K562 (cell line): ENCODE data around the gene ERG28.

Experiments used
- ATF2 ChIP-seq: sonication (generic); formaldehyde crosslinking; IDR thresholded peaks from 2 replicates; pipeline ENCODE4 v1.8.1; 2022; ENCODE audit warnings: missing genetic modification reagents
- BRF2 ChIP-seq: IDR thresholded peaks from 3 replicates; pipeline ENCODE4 v1.6.1; 2011; ENCODE audit warnings: borderline replicate concordance, mild to moderate bottlenecking; ENCODE audit not compliant: insufficient read length, insufficient read depth
- CREB1 ChIP-seq, 2 experiments: sonication (generic) in 1 of 2; formaldehyde crosslinking in 1 of 2; IDR thresholded peaks; 2 replicates each; pipeline versions ENCODE4 v1.6.1 to v1.8.0; 2012 to 2022; ENCODE audit warnings: inconsistent platforms in 1 of 2, mild to moderate bottlenecking in 1 of 2, missing genetic modification reagents in 1 of 2, moderate library complexity in 1 of 2
- DACH1 ChIP-seq: fragments of 450-650 bp; IDR thresholded peaks from 2 replicates; pipeline ENCODE4 v1.6.1; 2018; ENCODE audit not compliant: partially characterized antibody
- ESRRA ChIP-seq: fragments of 450-650 bp; IDR thresholded peaks from 2 replicates; pipeline ENCODE4 v1.6.1; 2014; ENCODE audit warnings: low read depth, mild to moderate bottlenecking, moderate library complexity, borderline replicate concordance
- PCBP1 ChIP-seq: fragments of 200-400 bp; formaldehyde crosslinking; IDR thresholded peaks from 2 replicates; pipeline ENCODE4 v1.6.1; 2018; ENCODE audit warnings: mild to moderate bottlenecking, low read depth, low read length; ENCODE audit not compliant: poor library complexity, severe bottlenecking
- RBFOX2 ChIP-seq: fragments of 200-400 bp; formaldehyde crosslinking; IDR thresholded peaks from 2 replicates; pipeline ENCODE4 v1.6.1; 2017; ENCODE audit warnings: low read depth, mild to moderate bottlenecking, low read length, moderate library complexity
- RFX7 ChIP-seq: fragments of 250-450 bp; sonication (Bioruptor Pico); IDR thresholded peaks from 2 replicates; pipeline ENCODE4 v1.5.1; 2021; ENCODE audit warnings: mild to moderate bottlenecking
- SPI1 ChIP-seq: IDR thresholded peaks from 2 replicates; pipeline ENCODE4 v1.6.1; 2011; ENCODE audit warnings: low read depth, low read length, control low read depth, borderline replicate concordance
- TCF7L2 ChIP-seq: fragments of 150-350 bp; IDR thresholded peaks from 2 replicates; pipeline ENCODE4 v1.6.1; 2016; ENCODE audit warnings: low read depth, mild to moderate bottlenecking, low read length, moderate library complexity
- TRIM28 ChIP-seq: fragments of 450-650 bp; IDR thresholded peaks from 2 replicates; pipeline ENCODE4 v1.6.1; 2017
- ZNF134 ChIP-seq: fragments of 250-450 bp; sonication (Bioruptor Pico); conservative IDR thresholded peaks from 2 replicates; pipeline ENCODE4 v1.4.0; 2020

DNA sequence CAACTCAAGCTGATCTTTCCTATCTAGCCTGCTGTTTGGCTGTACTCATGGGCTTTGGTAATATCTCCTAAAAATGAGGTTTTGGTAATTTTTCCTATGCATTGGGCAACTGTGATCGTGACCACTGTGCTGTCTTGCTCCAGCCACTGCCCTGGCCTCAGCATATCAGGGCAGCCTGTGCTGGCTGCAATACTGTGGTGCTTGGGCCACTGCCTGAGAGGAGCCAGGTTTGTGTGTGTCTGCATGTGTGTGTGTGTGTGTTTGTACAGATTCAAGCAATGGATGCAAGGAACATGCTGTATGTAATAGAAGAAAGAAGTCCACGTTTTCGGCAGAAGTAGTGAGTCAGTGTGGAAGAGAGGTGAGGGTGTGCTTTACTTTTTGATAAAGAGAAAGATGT lies 13.0 kb downstream of the ERG28 start:
- no peak for TF ChIP-seq SPI1
- TF ChIP-seq RBFOX2, result no peak
- TF ChIP-seq TRIM28, result no peak
- no peak for TF ChIP-seq PCBP1
- TF ChIP-seq ZNF134 (CRISPR knock-in tag), result no peak
- no peak for TF ChIP-seq ATF2
- no peak for TF ChIP-seq ESRRA
- TF ChIP-seq CREB1 (IDR thresholded peaks at IDR 0.05), result no peak
- no peak for TF ChIP-seq CREB1 (CRISPR knock-in tag; IDR thresholded peaks at IDR 0.05)
- TF ChIP-seq RFX7 (CRISPR knock-in tag), result no peak
- TF ChIP-seq TCF7L2, result no peak
- TF ChIP-seq BRF2, result no peak
- no peak for TF ChIP-seq DACH1
